AG04450 (cell line): ENCODE measurements around the gene ACKR1. TPM values are rescaled to one million over a fixed set of nuclear protein-coding genes. Genes with fewer than 3 reads are reported as not detected.

Experiments
- CTCF ChIA-PET: fragments of 300-600, 350-600 bp; formaldehyde crosslinking; extraction: SDS; loops from one replicate; lab custom pipeline; 2022; ENCODE audit warnings: antibody characterized with exemption, inconsistent platforms; lab: Charles Lee
- POLR2A ChIA-PET: fragments of 350-600 bp; formaldehyde crosslinking; extraction: SDS; loops from one replicate; lab custom pipeline; 2021; ENCODE audit warnings: antibody characterized with exemption, inconsistent platforms; lab: Yijun Ruan, JAX
- DNase-seq: peaks from one replicate; pipeline ENCODE4 v3.0.0-alpha.2; 2011; ENCODE audit warnings: low read depth, low spot score
- H3K27ac ChIP-seq: one replicate; pipeline ENCODE4 v1.5.1; 2012; ENCODE audit warnings: low read depth, low read length, control low read depth
- H3K27me3 ChIP-seq: one replicate; pipeline ENCODE4 v1.6.0; 2012; ENCODE audit warnings: low read length; ENCODE audit not compliant: control insufficient read depth, insufficient read depth
- H3K4me3 ChIP-seq: 2 replicates; pipeline ENCODE4 v1.5.1; 2011; ENCODE audit warnings: mild to moderate bottlenecking, low read depth, low read length, control low read depth
- H3K9me3 ChIP-seq: 2 replicates; pipeline ENCODE4 v1.5.1; 2012; ENCODE audit warnings: low read length; ENCODE audit not compliant: control insufficient read depth, insufficient read depth
- polyA plus RNA-seq: library from polyadenylated mRNA; depleted of rRNA; stranded (reverse); fragments of >200 nt; gene quantifications from 2 replicates; pipeline ENCODE4 v1.2.3, GENCODE V29; 2011
- TF ChIP-seq, protein P1 (sequence below): IDR thresholded peaks from 2 replicates; pipeline ENCODE4 v1.5.1; 2011; ENCODE audit warnings: low read depth, low read length, control low read depth, inconsistent platforms

The ACKR1 gene
- polyA plus RNA-seq, 1 experiment = not detected

DNA sequence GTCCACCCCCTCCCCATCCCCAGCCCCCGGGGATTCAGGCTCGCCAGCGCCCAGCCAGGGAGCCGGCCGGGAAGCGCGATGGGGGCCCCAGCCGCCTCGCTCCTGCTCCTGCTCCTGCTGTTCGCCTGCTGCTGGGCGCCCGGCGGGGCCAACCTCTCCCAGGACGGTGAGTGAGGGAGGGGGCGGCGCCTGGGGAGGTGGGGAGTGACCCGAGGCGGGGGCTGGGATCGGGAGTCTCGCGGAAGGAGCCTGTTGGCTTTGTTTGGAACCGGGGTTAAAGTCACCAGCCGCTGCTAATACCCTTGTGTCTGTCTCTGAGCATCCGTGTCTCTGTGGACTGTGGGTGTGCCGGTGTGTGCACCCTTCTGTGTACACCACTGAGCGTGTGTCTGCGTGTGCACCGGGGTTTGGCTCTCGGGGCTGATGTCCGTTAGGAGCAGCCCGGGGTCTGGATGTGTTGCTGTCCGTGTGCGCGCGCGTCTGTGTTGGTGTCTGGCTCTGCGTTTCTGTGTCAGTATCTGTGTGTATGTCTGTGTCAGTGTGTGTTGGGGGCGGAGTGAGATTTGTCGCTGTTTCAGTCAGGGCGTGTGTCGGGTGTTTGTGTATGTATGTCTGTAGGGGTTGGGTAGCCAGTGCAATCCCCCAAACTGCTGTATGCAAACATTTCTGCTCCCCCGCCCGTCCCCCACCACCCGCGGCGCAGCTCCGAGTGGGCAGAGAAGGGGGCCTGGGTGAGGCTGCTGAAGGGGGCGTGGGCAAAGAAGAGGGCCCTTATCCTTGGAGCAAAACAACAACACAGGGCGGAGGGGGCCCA is 32.8 kb upstream of the ACKR1 start:
- TF ChIP-seq, protein P1, sequence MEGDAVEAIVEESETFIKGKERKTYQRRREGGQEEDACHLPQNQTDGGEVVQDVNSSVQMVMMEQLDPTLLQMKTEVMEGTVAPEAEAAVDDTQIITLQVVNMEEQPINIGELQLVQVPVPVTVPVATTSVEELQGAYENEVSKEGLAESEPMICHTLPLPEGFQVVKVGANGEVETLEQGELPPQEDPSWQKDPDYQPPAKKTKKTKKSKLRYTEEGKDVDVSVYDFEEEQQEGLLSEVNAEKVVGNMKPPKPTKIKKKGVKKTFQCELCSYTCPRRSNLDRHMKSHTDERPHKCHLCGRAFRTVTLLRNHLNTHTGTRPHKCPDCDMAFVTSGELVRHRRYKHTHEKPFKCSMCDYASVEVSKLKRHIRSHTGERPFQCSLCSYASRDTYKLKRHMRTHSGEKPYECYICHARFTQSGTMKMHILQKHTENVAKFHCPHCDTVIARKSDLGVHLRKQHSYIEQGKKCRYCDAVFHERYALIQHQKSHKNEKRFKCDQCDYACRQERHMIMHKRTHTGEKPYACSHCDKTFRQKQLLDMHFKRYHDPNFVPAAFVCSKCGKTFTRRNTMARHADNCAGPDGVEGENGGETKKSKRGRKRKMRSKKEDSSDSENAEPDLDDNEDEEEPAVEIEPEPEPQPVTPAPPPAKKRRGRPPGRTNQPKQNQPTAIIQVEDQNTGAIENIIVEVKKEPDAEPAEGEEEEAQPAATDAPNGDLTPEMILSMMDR = no peak
- CTCF ChIA-PET = no interaction called here
- Histone ChIP-seq H3K4me3 (no peak overlapping the region), H3K27me3 (peaks cover 26% of the 10 kb centered on the region), H3K27ac (no peak overlapping the region), H3K9me3 (no peaks in the 10 kb centered on the region; the same call in 1 of the 2 replicates)
- POLR2A ChIA-PET = interaction anchor here (0.6 kb wide), 1 partner anchor 575 kb away, joined by 3 read pairs; no protein-coding TSS in a partner anchor
- no peak for DNase-seq

DNA sequence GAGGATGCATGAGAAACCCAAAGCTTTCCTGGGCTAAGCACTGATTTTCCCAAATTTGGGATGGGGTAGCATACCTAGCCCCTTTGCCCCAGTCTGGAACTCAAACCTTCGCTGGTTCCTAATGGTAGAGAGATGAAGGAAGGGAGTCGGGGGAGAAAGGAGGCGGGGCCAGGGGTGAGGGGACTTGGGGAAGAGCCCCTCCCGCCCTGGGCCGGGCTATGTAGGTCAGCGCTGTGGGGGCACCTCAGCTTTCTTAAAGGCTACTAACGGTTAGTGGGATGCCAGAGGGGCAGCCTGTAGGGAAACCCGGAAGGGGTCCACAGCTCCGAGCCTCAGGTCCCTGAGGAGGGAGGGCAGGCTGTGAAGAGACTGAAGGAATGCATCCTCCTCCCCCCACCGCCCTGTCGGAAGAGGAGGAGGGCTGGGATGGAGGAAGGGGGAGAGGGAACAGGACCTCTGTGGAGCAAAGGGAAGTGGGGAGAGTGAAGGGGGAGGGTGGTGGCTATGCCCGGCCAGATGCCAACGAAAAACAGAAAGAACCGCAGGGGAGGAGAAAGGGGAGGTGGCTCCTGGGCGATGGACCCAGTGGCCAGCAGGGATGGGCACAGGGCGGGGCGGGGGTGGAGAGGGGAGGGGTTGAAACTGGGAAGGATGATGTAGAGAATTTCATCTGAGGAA is 31.9 kb upstream of the ACKR1 start:
- CTCF ChIA-PET = no interaction called here
- no peak for DNase-seq

DNA sequence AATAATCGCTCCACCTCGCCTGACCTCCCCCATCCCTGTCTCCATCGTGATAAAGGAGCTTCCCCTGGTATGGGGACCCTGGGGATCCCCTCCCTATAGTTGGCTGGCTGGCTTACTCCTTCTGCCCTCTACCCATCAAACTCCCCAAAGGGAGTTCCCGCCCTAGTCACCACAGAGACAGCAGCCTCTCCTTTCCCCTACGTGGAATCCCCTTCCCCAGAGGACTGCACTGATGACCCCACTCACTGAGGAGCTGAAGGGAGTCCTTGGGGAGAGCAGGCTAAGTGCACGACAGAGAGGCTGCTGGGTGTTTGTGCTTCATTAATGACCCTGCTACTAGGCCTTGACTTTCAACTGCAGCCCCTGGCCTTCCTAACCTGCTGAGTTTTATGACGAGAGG is 31.4 kb upstream of the ACKR1 start:
- Histone ChIP-seq H3K9me3 (no peaks in the 10 kb centered on the region; the same call in 1 of the 2 replicates), H3K4me3 (no peak overlapping the region), H3K27ac (no peak overlapping the region), H3K27me3 (peaks cover 26% of the 10 kb centered on the region)
- no peak for DNase-seq
- TF ChIP-seq, protein P1 = no peak
- CTCF ChIA-PET = no interaction called here
- POLR2A ChIA-PET = no interaction called here

More for the DNA sequence above, 31.9 kb upstream of the ACKR1 start:
- H3K4me3 ChIP-seq = no peak overlapping the region
- POLR2A ChIA-PET = no interaction called here
- no peak overlapping the region for H3K27ac ChIP-seq
- H3K9me3 ChIP-seq = no peaks in the 10 kb centered on the region; the same call in 1 of the 2 replicates
- H3K27me3 ChIP-seq = peaks cover 26% of the 10 kb centered on the region
- TF ChIP-seq, protein P1 = no peak

DNA sequence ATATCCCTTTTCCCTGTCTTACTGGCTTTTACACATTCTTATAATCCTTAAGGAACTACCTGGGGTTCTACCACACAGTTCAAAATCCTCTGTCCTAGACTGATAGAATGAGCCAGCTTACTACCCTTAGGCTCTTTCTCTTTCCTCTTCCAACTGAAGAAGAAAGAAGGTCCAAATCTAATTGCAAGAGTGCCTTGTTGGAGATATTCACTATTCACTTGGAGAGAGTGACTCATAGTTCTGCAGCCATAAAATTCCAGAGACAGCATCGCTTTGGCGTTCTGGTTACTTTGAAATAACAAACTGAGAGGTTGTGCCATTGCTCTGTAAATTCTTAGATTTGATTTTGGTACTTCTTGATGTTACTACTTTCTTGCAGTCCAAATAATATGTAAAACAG is 29.1 kb upstream of the ACKR1 start:
- Histone ChIP-seq H3K9me3 (no peaks in the 10 kb centered on the region; the same call in 1 of the 2 replicates), H3K27ac (no peak overlapping the region), H3K27me3 (peaks cover 20% of the 10 kb centered on the region), H3K4me3 (no peak overlapping the region)
- POLR2A ChIA-PET = no interaction called here
- TF ChIP-seq, protein P1 = no peak
- no peak for DNase-seq
- CTCF ChIA-PET = no interaction called here

- ChIA-PET CTCF (no interaction called here), POLR2A (no interaction called here)
- TF ChIP-seq, protein P1 = no peak
- Histone ChIP-seq H3K27me3 (peaks cover 8% of the 10 kb centered on the region), H3K4me3 (no peak overlapping the region), H3K9me3 (no peaks in the 10 kb centered on the region), H3K27ac (no peak overlapping the region)
- peak; percentile 16 for DNase-seq
Observed at GRCh38 chr1:159177272-159177907, 27.3 kb upstream of the ACKR1 start.
